NB4 (cell line): ENCODE measurements around the gene ZWILCH.

Experiments
- DNase-seq: peaks from one replicate; pipeline ENCODE4 v3.0.0; 2010; ENCODE audit warnings: low read depth
- H3K4me3 ChIP-seq: one replicate; pipeline ENCODE4 v1.5.1; 2011; ENCODE audit warnings: mild to moderate bottlenecking, low read depth, low read length, moderate library complexity
- MAX ChIP-seq: IDR thresholded peaks from 2 replicates; pipeline ENCODE4 v1.6.1; 2011; ENCODE audit warnings: low read depth, low read length
- MYC ChIP-seq: IDR thresholded peaks from 2 replicates; pipeline ENCODE4 v1.6.1; 2011; ENCODE audit warnings: low read depth, low read length
- POLR2A ChIP-seq: IDR thresholded peaks from 2 replicates; pipeline ENCODE4 v1.6.1; 2011; ENCODE audit warnings: mild to moderate bottlenecking; ENCODE audit not compliant: insufficient read length; ENCODE audit errors: extremely low read depth
- TF ChIP-seq, protein P1 (sequence below): IDR thresholded peaks from one replicate; pipeline ENCODE4 v1.5.1; 2012; ENCODE audit warnings: low read depth, low read length

Gene ZWILCH

GRCh38 chr15:66569461-66570137 is 64.5 kb downstream of the ZWILCH start:
- no peak for DNase-seq
- TF ChIP-seq POLR2A (no peak), MAX (no peak), MYC (no peak)
- TF ChIP-seq, protein P1, sequence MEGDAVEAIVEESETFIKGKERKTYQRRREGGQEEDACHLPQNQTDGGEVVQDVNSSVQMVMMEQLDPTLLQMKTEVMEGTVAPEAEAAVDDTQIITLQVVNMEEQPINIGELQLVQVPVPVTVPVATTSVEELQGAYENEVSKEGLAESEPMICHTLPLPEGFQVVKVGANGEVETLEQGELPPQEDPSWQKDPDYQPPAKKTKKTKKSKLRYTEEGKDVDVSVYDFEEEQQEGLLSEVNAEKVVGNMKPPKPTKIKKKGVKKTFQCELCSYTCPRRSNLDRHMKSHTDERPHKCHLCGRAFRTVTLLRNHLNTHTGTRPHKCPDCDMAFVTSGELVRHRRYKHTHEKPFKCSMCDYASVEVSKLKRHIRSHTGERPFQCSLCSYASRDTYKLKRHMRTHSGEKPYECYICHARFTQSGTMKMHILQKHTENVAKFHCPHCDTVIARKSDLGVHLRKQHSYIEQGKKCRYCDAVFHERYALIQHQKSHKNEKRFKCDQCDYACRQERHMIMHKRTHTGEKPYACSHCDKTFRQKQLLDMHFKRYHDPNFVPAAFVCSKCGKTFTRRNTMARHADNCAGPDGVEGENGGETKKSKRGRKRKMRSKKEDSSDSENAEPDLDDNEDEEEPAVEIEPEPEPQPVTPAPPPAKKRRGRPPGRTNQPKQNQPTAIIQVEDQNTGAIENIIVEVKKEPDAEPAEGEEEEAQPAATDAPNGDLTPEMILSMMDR: no peak
- H3K4me3 ChIP-seq: no peak overlapping the region

DNA sequence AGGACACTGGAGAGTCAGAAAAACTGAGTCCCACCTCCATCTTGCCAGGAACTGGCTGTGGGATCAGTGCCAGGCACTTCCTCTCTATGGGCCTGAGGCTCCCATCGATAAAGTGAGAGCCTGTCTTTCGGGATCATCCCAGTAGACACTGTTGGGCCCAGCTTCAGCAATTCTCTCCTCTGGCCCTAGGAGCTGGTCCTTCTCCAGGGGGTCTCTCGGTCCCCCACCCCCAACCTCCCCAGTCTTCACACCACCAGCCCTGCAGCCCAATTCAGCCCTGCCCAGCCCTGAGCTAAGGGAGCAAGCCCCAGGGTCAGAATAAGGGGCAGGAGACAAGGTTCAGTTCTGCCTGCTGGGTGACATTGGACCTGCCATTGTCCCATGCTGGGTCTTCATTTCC is 65.2 kb downstream of the ZWILCH start:
- TF ChIP-seq POLR2A: no peak
- TF ChIP-seq, protein P1: no peak
- TF ChIP-seq MAX: no peak
- no peak for TF ChIP-seq MYC

DNA sequence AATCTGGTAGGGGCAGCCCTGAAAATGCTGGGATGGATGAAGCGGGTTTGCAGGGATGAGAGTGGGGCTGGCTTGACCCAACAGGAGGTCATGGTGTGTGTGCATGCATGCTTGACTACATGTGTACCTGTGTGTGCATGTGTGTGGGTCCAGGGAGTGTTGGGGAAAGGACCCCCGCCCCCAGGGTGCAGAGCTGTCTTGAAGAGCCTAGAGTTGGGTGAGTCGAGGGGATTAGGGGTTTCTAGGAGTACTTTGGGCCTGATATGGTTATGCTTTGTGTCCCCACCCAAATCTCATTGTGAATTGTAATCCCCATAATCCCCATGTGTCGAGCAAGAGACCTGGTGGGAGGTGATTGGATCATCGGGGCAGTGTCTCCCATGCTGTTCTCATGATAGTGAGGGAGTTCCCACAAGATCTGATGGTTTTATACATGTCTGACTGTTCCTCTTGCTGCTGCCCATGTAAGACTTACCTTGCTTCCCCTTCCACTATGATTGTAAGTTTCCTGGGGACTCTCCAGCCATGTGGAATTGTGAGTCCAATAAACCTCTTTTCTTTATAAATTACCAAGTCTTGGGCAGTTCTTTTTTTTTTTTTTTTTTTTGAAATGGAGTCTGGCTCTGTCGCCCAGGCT is 65.8 kb downstream of the ZWILCH start:
- no peak for TF ChIP-seq MAX
- TF ChIP-seq POLR2A: no peak
- no peak for DNase-seq
- H3K4me3 ChIP-seq: no peak overlapping the region

More for the DNA sequence above, 65.2 kb downstream of the ZWILCH start:
- DNase-seq: no peak
- no peak overlapping the region for H3K4me3 ChIP-seq

- TF ChIP-seq, protein P1: no peak
- TF ChIP-seq MAX: no peak
- no peak for TF ChIP-seq MYC
- TF ChIP-seq POLR2A: no peak
- no peak overlapping the region for H3K4me3 ChIP-seq
- no peak for DNase-seq
Observed at GRCh38 chr15:66572146-66572545, 67.0 kb downstream of the ZWILCH start.

GRCh38 chr15:66573348-66573718 is 68.2 kb downstream of the ZWILCH start:
- DNase-seq: no peak
- no peak overlapping the region for H3K4me3 ChIP-seq
- TF ChIP-seq, protein P1: no peak
- no peak for TF ChIP-seq MAX
- no peak for TF ChIP-seq POLR2A
- TF ChIP-seq MYC: no peak

- no peak overlapping the region for H3K4me3 ChIP-seq
- TF ChIP-seq MAX (no peak), POLR2A (no peak), MYC (no peak)
- TF ChIP-seq, protein P1: no peak
- DNase-seq: no peak
Observed at GRCh38 chr15:66573719-66574595, 68.8 kb downstream of the ZWILCH start.
